Measurements from ENCODE around the gene AJAP1.

Gene AJAP1

DNA sequence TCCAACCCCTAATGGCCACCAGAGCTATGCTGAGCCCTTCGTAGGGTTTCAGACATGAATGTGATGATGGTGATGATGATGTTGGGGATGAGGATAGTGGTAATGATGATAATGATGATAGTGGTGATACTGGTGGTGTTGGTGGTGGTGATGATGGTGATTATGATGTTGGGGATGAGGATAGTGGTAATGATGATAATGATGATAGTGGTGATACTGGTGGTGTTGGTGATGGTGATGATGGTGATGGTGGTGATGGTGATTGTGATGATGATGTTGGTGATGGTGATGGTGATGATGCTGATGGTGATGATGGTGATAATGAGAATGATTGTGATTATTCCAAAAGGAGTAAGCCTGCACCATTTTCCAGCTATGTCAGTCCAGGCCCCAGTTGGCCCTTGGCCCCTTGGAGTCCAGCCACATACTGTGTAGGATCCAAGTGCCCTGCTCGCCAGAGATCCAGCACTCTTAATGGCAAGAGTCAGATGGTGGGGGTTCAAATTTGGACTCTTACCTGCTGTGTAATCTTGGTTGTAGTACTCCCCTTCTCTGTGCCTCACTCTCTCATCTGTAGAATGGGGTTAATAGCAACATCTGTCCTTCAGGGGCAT, 28.3 kb downstream of the AJAP1 start:
- no peak for DNase-seq (ENCODE audit: low spot score)

DNA sequence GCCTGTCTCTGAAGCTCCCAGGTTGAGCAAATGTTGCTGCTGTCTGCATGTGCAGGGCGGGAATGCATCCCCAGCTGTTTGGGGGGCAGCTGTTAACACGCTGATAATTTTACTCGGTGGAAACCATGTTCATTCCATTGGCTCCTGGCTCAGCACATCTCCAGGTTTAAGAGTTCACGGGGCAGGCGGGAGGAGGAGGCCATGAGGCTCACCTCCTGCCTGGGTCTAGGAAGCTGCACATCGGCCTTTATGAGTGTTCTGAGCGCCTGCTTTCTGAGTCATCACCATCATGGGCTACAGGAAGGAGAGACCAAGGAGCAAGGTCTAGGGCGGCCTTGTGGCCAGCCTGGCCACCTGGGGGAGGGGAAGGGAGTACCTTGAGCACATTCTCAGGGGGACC, 29.7 kb downstream of the AJAP1 start:
- DNase-seq (ENCODE audit: low spot score), result no peak

DNA sequence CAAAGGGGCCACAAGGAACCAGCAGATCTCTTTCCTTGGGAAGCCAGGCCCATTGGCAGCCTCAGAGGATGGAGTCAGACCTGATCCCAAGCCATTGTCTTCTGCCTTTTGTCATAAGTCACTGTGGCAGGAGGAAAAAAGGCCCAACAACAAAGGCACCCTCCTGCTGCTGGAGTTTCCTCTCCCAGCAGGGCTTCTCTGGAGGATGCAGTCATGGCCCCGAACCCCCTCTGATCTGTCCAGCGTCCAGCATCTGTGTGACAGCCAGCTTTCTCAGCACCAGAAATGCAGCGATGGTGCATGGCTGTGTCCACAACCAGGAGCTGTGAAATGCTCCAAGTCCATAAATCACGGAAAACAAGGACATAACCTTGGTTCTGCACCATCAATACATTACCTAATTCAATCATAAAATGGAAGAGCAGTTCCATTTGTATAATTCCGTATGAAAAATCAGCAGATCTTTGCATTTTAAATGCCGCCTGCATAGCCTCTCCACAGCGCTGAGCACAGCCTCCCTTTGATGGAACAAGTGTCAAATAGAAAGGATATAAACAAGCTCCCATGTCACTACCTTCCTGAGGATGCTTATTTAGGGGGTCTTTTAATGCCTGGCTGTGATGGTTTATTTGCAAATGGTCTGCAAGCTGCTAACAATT, 30.6 kb downstream of the AJAP1 start:
- DNase-seq (ENCODE audit: low spot score), result no peak

DNA sequence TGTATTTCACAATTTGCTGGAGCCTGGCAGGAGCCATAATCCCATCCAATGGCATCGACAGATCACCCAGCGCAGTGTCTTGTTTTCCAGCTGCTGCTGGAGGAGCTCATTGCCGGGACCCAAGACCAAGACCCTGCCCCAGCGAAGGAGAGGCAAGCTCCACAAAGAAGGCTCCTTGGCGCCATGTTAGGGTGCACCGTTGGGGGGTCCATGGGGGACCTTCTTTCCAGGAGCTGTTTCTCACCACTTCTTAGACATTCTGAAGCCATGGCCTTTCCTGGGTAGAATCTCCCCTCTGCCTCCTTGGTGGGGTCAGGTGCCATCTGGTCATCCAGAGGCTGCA, 31.1 kb downstream of the AJAP1 start:
- no peak for DNase-seq (ENCODE audit: low spot score)

DNA sequence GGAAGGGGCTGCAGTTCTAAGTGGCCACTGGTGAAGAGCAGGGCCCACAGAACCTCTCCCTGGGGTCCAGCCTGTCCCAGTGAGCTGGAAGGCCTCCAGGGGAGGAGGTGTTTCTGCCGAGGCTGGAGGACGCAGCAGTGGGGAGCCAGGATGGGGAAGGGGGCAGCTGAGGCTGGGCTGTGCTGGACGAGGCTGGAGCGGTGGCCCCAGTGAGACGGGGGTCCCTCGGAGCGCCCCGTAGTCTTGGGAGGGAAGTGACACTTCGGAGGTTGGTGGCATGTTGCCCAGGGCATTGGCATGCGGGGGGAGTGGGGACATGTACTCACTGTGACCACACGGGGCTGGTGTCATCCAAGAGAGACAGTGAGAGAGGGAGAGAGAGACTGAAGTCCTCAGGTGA, 33.5 kb downstream of the AJAP1 start:
- no peak for DNase-seq (ENCODE audit: low spot score)

DNA sequence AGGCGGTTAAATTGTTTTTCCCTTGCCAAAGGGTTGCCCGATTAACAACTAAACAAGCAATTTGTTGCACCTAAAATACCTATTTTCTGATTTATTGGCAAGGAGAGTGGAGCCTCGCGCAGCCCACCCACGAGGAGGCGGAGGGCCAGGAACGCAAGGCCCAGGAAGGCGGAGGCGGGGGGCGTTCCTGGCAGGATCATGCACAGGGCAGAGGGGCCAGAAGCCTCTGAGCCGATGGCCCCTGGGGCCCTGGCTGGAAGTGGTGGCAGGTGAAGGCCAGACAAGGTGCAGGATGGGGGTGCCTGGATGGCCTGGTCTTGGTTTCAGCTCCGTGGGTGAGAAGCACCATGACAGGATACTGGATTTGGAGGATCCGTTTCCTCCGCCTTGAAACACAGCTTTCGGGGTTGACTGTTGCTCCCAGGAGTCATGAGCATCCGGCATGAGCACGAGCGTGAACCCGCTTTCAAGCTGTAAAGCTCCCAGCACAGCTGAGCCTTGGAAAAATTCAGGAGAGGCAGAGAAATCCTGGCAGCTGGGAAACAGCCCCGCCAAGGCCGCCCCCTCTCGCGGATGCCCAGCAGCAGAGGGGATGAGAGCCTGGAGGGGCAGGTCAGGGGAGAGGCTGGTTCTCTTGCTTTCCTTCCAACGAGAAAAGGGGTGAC, 35.0 kb downstream of the AJAP1 start:
- no peak for DNase-seq (ENCODE audit: low spot score)

DNA sequence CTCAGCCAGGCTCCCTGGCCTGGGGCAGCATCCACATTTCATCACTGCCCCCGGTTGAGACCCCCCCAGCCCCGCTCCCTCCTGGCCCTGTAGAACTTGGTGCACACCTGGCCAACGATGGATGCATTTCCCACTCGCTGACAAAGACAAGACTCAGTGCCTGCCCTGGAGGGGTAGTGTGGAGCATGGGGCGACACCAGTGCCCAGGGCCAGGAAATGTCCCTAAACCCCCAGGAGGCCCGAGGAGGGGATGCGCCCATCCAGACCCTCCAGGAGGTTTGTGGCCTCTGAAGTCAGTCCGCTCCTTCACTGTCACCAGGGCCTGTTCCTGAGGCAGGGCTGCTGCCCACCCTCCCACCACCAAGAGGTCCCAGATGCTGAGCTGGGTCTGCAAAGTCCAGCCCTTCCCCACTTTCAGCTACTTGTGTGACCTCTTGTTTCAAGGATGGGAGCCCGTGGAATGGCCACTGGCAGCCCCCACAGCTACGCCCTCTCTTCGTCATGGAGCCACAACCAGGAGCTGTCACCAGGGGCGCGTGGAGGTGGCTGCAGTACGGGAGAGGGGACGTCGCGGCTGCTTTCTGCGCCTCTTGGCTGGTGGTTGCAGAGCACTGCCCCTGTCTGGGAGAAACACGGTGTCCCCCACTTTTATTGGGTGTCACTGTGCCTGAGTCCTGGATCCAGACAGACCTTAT, 35.7 kb downstream of the AJAP1 start:
- DNase-seq (ENCODE audit: low spot score), result no peak

DNA sequence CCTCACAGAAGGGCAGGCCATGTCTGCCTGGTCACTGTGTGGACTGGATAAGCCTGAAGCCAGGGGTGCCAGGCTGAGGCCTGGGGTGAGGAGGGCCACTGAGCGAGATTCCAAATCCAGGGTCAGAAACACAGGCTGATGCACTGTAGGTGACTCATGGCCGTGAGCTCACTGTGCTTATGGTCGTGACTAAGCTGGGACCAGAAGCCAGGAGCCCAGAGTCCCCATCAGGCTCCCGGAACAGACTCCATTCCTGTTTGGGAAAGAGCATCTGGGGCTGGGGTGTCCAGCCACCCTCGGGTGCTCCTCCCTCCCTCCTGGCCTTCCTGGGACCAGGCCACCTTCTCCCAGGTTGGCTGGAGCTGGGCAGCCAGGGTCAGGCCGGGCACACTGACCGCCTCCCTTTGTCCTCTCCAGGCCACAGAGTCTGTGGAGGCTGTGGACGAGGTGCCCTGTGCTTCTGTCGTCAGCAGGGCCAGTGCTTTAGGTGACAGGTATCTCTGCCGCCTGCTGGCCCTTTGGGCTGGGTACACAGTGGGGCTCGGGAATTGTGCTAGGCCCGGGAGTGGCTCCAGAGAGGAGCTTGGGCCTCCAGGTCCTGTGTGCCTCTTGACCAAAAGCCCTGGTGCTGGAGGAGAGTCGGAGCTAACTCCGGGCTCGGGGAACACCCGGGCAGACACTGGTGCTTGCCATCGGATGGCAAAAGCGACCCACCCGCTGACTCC, 36.7 kb downstream of the AJAP1 start:
- no peak for DNase-seq (ENCODE audit: low spot score)

DNA sequence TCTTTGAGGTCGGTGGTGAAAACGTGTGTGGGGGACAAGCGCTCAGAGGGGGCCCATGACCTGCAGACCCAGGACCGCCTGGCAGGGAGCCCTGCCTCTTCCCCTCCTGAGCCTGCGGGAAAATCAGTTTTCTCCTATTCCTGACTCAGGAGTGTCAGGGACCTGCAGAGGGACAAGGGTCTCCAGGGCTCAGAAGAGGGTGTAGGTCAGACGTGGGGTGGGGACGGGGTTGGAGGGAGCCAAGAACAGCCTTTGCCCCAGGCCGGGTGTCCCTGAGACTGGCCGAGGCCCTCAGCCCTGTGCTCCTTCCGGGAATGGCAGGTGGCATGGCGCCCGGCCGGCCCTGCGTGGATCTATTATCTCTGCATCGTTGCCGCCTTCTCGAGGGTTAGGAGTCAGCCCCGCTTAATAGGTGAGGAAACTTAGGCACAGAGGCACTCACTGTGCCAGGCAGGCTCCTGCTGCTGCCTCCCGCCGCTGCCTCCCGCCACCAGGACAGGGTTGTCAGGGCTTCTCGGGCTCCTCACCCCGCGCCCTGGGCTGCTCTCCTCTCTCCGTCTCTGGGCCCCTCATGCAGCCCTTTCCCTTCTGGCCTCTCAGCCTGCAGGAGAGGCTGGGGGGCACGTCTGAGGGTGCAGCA, 37.5 kb downstream of the AJAP1 start:
- no peak for DNase-seq (ENCODE audit: low spot score)

DNA sequence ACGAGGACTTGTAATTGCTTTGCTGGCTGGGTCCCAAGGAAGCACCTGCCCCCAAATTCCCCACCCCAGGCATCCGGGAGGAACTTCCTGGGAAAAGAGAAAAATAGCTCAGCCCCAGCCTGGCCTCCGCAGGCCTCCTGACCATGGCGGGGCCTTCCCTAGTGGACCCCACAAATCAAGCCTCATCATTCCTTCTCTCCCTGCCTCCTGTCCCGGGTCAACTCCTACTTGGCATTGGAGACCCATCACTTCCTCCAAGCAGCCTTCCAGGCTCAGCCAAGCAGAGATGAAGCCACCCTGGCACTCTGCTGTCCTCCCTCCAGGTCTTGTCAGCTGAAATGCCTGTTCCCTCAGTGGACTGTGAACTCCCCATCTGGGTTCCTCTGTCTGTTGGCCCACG, 38.0 kb downstream of the AJAP1 start:
- DNase-seq (ENCODE audit: low spot score), result no peak

DNA sequence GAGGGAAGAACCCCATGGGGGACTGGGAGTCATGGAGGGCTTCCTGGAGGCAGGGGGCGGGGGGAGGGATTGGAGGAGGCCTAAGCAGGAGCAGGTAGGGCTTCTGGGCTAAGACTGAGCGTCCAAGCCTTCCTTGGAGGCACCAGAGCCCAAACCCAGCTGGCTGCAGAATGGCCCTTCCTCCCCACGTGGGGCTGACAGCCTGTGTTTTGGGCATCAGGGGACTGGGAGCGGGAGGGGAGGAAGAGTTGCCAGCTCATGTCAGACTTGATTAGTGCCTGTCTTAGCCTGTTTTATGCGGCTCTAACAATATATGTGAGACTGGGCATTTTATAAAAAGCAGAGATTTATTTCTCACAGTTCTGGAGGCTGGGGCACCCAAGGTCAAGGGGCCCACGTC, 38.9 kb downstream of the AJAP1 start:
- no peak for DNase-seq (ENCODE audit: low spot score)

DNA sequence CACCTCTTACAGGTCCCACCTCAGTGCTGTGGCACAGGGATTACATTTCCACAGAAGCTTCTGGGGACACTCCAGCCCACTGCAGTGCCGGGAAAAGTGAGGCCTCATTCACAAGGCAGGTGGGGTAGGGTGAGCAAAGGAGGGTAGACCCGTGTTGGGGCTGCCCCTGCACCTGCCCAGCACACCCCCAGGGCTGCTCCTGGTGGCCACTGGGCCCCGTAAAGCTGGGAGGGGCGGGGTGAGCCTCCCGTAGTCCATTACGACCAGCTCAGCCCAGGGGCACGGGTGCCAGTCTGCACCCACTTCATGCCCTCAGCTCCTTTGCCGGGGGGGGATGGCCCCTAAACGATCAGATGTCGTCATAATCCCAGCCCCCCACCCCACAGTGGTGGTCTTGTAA, 39.5 kb downstream of the AJAP1 start:
- DNase-seq (ENCODE audit: low spot score), result no peak

DNA sequence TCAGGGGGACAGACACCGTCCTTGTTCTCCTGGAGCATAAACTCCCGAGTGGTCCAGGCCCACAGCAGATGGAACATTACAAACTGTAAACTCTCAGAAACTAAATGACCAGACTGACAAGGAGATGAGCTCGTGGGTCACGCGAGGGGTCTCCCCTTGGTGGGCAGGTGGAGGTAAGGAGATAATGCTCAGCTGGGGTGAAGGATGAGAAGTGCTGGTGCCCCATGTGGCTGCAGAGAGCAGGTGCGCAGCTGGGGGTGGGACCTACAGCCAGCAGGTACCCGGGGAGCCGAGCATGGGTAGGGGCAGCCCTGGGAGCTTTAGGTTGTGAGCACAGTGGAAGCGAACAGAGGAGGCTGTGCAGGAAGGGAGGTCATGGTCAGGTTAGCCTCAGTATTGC, 40.1 kb downstream of the AJAP1 start:
- DNase-seq (ENCODE audit: low spot score), result no peak

DNA sequence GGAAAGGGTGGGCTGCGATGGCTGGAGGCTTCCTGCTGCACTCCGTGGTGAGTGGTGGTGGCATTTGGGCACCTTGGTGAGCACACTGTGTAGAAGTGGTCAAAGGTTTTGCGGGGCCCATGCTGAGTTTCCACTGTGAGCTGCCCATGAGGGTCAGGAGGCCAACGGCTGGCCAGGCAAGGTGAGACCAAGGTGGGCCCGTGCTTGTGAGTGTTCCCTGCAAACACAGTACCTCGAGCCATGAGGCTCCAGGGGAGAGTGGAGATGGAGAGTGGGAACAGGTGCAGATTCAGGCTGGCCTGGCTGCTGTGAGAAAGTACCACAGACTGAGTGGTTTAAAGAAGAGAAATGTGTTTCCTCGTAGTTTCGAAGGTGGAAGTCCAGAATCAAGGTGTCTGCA, 40.8 kb downstream of the AJAP1 start:
- DNase-seq (ENCODE audit: low spot score), result no peak

DNA sequence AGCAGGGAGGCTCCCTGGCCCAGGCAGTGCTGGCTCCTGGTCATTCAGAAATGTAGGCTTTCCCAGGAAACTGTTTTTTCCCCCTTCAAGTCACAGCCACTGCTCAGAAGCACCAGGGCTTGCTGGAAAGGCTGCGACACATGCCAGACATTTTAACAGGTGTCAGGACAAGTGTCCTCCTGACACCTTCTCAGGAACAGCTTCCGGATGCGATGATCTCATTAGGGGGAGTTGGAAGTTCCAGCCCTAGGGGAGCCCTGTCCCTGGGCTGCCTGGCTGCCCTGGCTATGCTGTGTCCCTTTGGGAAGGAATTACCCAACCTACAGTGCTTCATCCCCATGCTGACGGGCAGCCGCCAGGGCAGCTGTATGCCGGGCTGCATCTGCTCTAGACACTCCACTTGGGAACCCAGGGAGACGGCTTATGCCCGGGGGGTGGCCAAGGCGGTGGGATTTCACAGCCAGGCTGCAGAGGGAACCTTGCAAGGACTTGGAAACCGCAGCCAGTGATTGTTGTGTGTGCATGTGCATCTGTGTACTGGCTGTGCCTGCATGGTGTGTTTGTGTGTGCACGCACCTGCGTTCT, 41.8 kb downstream of the AJAP1 start:
- DNase-seq (ENCODE audit: low spot score), result no peak

DNA sequence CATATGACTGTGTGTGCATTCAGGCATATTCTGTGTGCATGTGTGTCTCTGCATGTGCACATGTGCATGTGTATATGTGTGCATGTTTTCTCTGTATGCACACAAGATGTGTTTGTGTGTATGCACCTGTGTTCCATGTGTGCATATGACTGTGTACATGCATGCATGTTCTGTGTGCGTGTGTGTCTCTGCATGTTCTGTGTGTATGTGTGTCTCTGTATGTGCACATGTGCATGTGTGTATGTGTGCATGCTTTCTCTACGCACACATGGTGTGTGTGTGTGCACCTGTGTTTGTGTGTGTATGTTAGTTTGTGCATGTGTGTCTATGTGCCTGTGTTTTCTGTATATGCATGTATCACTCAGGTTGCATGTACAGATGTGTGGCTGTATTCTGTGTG, 42.3 kb downstream of the AJAP1 start:
- no peak for DNase-seq (ENCODE audit: low spot score)

DNA sequence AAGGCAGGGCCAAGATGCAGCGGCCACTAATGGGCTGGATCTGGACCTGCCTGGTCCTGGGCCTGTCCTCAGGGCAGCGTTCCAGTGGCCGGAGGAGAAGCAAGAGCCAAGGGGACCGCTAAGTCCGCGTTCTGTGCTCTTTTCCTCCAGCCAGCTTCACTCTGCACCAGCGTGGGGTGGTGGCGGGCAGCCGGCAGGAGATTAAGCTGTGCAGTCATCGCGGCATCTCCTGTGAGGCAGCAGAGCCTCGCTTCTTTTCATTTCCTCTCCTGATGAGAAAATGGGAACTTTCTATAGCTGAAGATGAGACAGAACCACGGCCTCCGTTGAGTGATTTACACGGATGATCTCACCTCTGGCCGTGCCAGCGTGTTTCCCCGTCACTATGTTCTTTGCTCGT, 43.4 kb downstream of the AJAP1 start:
- no peak for DNase-seq (ENCODE audit: low spot score)

DNA sequence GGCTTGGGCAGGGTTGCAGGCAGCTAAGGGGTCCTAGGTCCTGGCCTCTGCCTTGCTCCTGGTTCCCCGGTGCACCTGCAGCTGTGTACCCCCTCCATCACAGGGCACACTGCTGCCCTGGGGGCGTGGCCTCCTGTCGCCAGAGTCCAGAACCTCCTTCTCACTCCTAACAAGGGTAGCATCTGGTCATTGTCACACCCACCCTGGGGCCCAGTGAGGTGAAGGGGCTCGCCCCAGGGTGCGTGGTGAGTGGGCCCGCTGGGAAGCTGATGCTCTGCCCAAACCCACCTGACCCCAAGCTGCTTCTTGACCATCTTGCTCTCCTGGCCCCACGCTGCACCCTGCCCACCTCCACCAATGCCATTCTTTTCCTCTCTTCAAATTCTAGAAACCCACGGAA, 44.5 kb downstream of the AJAP1 start:
- DNase-seq (ENCODE audit: low spot score), result no peak

DNA sequence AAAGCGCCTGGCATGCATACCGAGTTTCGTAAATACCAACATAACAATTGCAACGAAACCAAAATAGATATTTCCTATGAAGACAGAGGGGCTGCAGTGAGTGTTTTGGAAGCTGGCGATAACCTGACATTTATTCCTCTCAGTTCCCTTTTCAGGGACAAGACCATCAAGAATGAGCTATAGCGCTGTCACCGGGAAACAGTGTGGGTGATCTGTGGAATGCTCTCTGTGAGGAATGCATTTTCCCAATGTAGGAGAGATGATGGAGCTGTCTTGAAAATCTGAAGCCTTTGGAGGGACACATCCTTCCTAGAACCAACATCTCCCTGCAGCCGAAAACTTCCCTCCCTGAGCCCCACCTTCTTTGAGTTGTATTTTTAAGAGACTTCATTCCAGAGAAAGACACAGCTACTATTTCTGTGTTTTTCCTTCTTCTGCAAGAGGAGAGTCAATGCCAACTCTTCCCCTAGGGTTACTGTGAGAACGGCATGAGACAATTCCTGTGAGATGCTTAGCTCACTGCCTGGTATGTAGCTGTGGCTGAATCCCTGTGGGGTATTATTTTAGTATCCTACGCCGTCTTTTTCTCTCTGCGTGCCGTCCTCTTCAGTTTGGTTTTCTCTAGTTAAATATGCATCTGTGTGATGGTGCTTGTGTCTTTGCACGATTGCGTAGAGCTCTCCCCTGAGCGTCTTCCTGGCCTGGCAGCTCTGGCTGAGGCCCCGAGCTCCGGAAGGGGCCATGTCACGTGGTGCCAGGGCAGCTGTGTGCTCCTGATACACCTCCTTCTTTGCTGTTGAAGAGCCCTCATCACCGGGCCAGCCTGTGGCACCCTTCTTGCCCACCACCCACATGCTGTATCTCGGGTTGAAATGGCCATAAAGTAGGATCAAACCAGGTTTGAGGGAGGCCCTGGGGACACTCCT, 45.2 kb downstream of the AJAP1 start:
- DNase-seq (ENCODE audit: low spot score), result no peak

DNA sequence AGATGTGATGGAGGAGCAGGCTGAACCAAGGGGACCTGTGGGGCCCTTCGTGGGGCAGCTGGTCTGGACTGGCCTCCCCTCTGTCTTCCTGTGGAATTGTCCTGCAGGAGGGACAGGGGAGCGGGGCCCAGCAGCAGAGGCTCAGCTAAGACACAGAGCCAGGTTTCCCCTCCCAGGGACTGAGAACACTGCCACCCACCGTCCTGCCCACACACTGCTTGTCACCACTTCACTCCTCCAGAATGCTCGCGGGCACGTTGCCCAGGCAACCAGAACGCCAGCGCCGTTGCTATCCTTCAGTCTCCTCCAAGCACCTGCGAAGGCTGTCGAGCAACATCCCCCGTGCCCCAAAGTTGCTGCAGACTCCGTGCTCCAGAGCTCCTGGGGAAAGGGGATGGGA, 46.4 kb downstream of the AJAP1 start:
- no peak for DNase-seq (ENCODE audit: low spot score)

DNA sequence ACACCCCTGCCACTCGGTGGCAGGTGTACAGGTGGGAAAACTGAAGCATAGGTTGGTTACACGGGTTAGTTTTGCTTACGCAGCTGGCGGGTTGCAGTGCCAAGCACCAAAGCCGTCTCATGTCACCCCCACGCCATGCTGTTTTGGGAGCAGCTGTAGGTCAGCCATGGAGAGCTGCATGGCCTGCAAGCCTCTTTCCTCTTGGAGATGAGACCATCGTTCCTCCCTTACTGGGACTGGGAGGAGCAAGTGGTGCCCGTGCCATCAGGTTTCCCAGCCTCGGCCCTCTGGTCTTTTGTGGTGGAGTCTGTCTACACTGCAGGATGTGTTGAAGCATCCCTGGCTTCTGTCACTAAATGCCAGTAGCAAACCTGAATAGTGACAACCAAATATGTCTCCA, 46.9 kb downstream of the AJAP1 start:
- DNase-seq (ENCODE audit: low spot score), result no peak
